ENCODE results near the gene CXCL1.

CXCL1 gene

GRCh38 chr4:73852771-73853170, 16.4 kb upstream of the CXCL1 start:
- no peak for FAIRE-seq

- FAIRE-seq, result no peak
Measured at GRCh38 chr4:73853246-73853704, 15.9 kb upstream of the CXCL1 start, which contains the start of gene PF4V1. PF4V1 (plus strand) TSS chr4:73853296; CDS start chr4:73853363, 67 bp downstream.

GRCh38 chr4:73853718-73854473, 15.3 kb upstream of the CXCL1 start:
- FAIRE-seq, result no peak

GRCh38 chr4:73855406-73855805, 13.8 kb upstream of the CXCL1 start:
- FAIRE-seq, result no peak

GRCh38 chr4:73856518-73856917, 12.7 kb upstream of the CXCL1 start:
- peak; percentile 4 for FAIRE-seq

GRCh38 chr4:73859614-73860088, 9.5 kb upstream of the CXCL1 start:
- no peak for FAIRE-seq

GRCh38 chr4:73860181-73860580, 9.0 kb upstream of the CXCL1 start:
- FAIRE-seq, result no peak

GRCh38 chr4:73860917-73861316, 8.3 kb upstream of the CXCL1 start:
- FAIRE-seq, result no peak

GRCh38 chr4:73862322-73862721, 6.9 kb upstream of the CXCL1 start:
- no peak for FAIRE-seq

- no peak for FAIRE-seq
Measured at GRCh38 chr4:73864365-73864764, 4.8 kb upstream of the CXCL1 start.

- no peak for FAIRE-seq
Measured at GRCh38 chr4:73864961-73865360, 4.2 kb upstream of the CXCL1 start.

GRCh38 chr4:73865431-73866096, 3.6 kb upstream of the CXCL1 start:
- peak; percentile 31 for FAIRE-seq

- FAIRE-seq, result no peak
Measured at GRCh38 chr4:73866246-73866645, 2.9 kb upstream of the CXCL1 start.

GRCh38 chr4:73867783-73868182, 1.4 kb upstream of the CXCL1 start:
- no peak for FAIRE-seq

- no peak for FAIRE-seq
Measured at GRCh38 chr4:73868206-73869129, 725 bp upstream of the CXCL1 start.

GRCh38 chr4:73870260-73870659, 1.1 kb downstream of the CXCL1 start:
- FAIRE-seq, result no peak

- peak; percentile 83 for FAIRE-seq
Measured at GRCh38 chr4:73870768-73871167, 1.6 kb downstream of the CXCL1 start.

GRCh38 chr4:73871511-73872310, 2.5 kb downstream of the CXCL1 start:
- no peak for FAIRE-seq

GRCh38 chr4:73872316-73873108, 3.3 kb downstream of the CXCL1 start:
- FAIRE-seq, result no peak

GRCh38 chr4:73874386-73874785, 5.2 kb downstream of the CXCL1 start:
- FAIRE-seq, result no peak

GRCh38 chr4:73875401-73875800, 6.2 kb downstream of the CXCL1 start:
- no peak for FAIRE-seq

Measured in endometrium (tissue), 2 donors.